ENCODE measurements around the gene CAPN11. TPM values are rescaled to one million over a fixed set of nuclear protein-coding genes. Genes with fewer than 3 reads are reported as not detected.

Gene CAPN11
- total and polyA plus RNA-seq, 7 donors: 0.05 to 0.32 (median 0.13) TPM; not detected in 3

DNA sequence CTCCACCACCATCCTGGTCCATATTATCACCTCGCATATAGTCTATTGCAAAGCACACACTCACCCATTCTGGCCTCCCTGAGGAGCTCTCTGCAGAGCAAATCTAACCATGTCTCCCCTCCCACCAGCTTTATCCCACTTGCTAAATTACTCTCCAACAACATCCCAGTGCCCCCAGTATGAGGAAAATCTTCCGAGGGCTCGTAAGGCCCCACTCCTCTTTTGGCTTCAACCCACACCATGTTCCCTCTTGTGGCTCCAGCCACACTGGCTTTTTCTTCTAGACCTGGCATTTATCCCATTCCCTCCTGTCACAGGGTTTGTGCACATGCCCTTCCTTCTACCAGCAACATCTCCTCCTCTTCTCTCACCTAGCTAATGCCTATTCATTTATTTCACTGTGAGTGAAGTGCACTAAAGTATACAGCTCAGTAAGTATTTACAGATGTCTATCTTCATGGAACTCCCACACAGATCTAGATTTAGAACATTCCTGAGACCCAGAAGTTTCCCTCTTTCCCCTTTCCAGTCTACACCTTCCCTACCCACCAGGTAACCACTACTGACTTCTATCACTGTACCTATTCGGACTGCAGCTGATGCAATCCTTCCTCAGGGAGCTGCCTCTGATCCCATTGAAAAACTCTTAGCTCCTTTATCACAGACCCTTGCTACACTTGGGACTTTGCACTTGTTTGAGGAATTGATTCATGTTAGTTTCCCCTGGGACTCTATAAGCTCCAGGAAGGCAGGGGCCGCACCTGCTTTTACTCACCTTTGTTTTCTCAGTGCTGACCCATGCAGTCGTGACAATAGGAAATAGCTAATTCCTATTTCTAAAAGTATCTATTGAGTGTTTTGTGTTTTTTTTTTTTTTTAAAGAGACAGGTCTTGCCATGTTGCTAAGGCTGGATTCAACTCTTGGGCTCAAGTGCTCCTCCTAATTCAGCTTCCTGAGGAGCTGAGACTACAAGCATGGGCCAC, 46.9 kb upstream of the CAPN11 start:
- peaks cover 77% of the 10 kb centered on the region for H3K4me1 ChIP-seq
- no peaks in the 10 kb centered on the region for H3K9me3 ChIP-seq
- 67 to 79% (median 78%) methylated on average over 6 of the region's 6 CpGs for WGBS, 3 donors
- ATAC-seq (no peak), DNase-seq (no peak)
- no peaks in the 10 kb centered on the region for H3K27me3 ChIP-seq (ENCODE audit: insufficient read depth in 3 of 3, low read length in 2 of 3)
- TF ChIP-seq, protein P1, sequence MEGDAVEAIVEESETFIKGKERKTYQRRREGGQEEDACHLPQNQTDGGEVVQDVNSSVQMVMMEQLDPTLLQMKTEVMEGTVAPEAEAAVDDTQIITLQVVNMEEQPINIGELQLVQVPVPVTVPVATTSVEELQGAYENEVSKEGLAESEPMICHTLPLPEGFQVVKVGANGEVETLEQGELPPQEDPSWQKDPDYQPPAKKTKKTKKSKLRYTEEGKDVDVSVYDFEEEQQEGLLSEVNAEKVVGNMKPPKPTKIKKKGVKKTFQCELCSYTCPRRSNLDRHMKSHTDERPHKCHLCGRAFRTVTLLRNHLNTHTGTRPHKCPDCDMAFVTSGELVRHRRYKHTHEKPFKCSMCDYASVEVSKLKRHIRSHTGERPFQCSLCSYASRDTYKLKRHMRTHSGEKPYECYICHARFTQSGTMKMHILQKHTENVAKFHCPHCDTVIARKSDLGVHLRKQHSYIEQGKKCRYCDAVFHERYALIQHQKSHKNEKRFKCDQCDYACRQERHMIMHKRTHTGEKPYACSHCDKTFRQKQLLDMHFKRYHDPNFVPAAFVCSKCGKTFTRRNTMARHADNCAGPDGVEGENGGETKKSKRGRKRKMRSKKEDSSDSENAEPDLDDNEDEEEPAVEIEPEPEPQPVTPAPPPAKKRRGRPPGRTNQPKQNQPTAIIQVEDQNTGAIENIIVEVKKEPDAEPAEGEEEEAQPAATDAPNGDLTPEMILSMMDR (IDR thresholded peaks at IDR 0.05): no peak
- H3K27ac ChIP-seq: peak overlapping the region; percentile 99
- peaks cover 5 to 59% of the 10 kb centered on the region in 2 donors for H3K36me3 ChIP-seq (ENCODE audit: insufficient read depth in 1 of 2, low read depth in 1 of 2)
- intact Hi-C loops (cut with DNase I): no loop called here
- no peak overlapping the region for H3K4me3 ChIP-seq

DNA sequence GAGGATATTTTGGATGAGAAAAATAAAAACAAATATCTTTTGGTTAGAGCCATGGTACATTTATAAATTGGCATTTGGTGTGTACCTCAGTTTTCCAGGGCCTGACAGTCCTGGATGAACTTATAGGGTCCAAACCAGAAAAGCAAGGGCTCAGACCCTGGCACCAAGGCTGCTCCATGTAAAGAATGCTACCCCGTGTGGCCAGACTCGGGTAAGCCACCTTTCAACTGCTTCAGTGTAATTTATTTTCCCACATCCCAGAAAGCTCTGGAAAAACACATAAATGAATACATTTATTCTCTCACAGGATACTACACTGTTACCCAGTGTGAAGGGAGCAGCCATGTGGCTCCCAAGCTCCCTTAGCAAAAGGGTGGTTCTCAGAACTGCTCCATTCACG, 45.2 kb upstream of the CAPN11 start:
- no peaks in the 10 kb centered on the region for H3K27me3 ChIP-seq (ENCODE audit: insufficient read depth in 3 of 3, low read length in 2 of 3)
- no peak overlapping the region for H3K4me3 ChIP-seq
- peak overlapping the region; percentile 99 for H3K27ac ChIP-seq
- peaks cover 81% of the 10 kb centered on the region for H3K4me1 ChIP-seq
- TF ChIP-seq, protein P1 (IDR thresholded peaks at IDR 0.05): peak; percentile 39
- DNase-seq: no peak
- H3K9me3 ChIP-seq: no peaks in the 10 kb centered on the region
- intact Hi-C loops (cut with DNase I): no loop called here
- ATAC-seq: no peak
- H3K36me3 ChIP-seq (ENCODE audit: insufficient read depth in 1 of 2, low read depth in 1 of 2): peaks cover 5 to 49% of the 10 kb centered on the region in 2 donors
- WGBS, 3 donors: 23 to 47% (median 32%) methylated on average over 3 of the region's 3 CpGs

DNA sequence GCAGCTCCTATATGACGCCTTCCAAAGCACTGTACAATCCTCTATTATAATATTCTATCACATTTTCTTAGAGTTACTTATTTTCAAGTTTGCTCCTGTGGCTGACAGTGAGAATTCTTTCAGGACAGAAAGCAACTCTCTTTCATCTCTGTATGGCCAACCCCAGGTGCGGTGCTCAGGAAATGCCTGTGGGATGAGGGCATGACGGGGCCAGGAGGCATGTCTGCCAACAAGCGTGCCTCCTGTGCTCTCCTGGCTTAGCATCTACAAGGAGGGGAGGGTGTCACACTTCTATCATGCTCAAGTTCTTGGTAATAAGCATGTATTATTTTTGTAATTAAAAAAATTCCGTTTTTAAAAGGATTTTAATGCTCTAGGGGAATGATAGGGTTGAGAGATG, 42.8 kb upstream of the CAPN11 start:
- WGBS, 3 donors: 47 to 57% (median 47%) methylated on average over 5 of the region's 5 CpGs
- Histone ChIP-seq H3K36me3 (ENCODE audit: insufficient read depth in 1 of 2, low read depth in 1 of 2) (peaks cover 5 to 48% of the 10 kb centered on the region in 2 donors), H3K9me3 (no peaks in the 10 kb centered on the region), H3K4me3 (peak overlapping the region; percentile 10), H3K27ac (peak overlapping the region; percentile 99), H3K4me1 (peaks cover 82% of the 10 kb centered on the region), H3K27me3 (ENCODE audit: insufficient read depth in 3 of 3, low read length in 2 of 3) (no peaks in the 10 kb centered on the region)
- intact Hi-C loops (cut with DNase I): no loop called here
- peak in 3 of 4 donors; percentile 47 to 72 (median 51) for ATAC-seq
- no peak for DNase-seq
- TF ChIP-seq, protein P1 (IDR thresholded peaks at IDR 0.05): no peak

DNA sequence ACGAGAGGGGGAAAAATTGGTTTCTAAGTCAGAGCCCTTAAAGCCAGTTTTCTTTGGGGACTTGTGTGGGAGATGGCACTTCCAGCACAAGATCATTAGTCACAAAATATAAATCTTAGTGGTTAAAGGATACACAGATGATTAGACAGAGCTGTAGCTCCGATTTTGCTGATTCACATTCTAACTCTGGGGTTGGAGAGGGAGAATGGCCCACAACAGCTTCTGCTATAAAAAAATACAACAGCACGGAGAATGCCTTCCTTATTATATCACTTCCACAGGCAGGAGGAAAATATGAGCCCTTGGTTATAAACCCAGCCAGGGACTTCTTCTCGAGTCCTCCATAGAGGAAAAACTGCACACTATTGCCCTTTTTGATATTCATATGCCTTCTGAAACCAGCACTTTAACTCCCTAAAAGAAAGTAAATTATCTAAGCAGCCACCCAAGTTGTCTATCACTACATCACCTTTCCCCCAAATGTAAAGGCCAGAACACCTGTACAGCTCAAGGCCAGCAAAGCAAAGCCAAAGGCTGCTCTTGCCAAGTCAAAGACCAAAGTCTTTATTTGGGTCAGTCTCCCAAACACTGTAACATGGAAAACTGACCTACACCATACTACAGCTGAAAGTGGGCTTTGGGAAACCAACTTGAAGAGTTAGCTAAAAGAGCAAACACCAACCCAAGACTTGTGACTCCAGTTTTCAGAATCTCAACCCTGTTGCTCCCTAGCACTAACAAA, 41.8 kb upstream of the CAPN11 start:
- ATAC-seq: peak; percentile 9 to 58 (median 40)
- Histone ChIP-seq H3K9me3 (no peaks in the 10 kb centered on the region), H3K27ac (peak overlapping the region; percentile 99), H3K4me1 (peaks cover 80% of the 10 kb centered on the region), H3K36me3 (ENCODE audit: insufficient read depth in 1 of 2, low read depth in 1 of 2) (peaks cover 4 to 39% of the 10 kb centered on the region in 2 donors), H3K4me3 (peak overlapping the region; percentile 23), H3K27me3 (ENCODE audit: insufficient read depth in 3 of 3, low read length in 2 of 3) (no peaks in the 10 kb centered on the region)
- TF ChIP-seq, protein P1 (IDR thresholded peaks at IDR 0.05): no peak
- intact Hi-C loops (cut with DNase I): no loop called here
- 16 to 32% (median 21%) methylated on average over 4 of the region's 4 CpGs for WGBS, 3 donors
- DNase-seq: no peak

Measured in psoas muscle (tissue), 8 donors.